Keratinocyte (primary cell): ENCODE results near the gene GP5. TPM values are rescaled to one million over a fixed set of nuclear protein-coding genes. Genes with fewer than 3 reads are reported as not detected.

ENCODE experiments used
- DNase-seq: peaks from one replicate; pipeline ENCODE4 v3.0.0-alpha.2; 2011; ENCODE audit warnings: low read depth, missing footprints, low spot score
- FAIRE-seq: peaks from 2 replicates; lab custom pipeline; 2011; peaks lifted over from hg19 to GRCh38; lab: Jason Lieb, UNC
- H2AFZ ChIP-seq: 2 replicates; pipeline ENCODE4 v1.6.0; 2012; ENCODE audit warnings: low read length, control low read depth, inconsistent platforms; ENCODE audit not compliant: control insufficient read depth
- H3K27ac ChIP-seq: 2 replicates; pipeline ENCODE4 v1.5.1; 2011; ENCODE audit warnings: low read length; ENCODE audit not compliant: control insufficient read depth, insufficient read depth
- H3K27me3 ChIP-seq: 3 replicates; pipeline ENCODE4 v1.6.0; 2011; ENCODE audit warnings: low read length; ENCODE audit not compliant: control insufficient read depth, insufficient read depth; ENCODE audit errors: extremely low read depth
- H3K36me3 ChIP-seq, 2 experiments: 2 replicates in 1 of 2; 3 replicates in 1 of 2; pipeline ENCODE4 v1.5.1; 2011; ENCODE audit warnings: low read length in 2 of 2, mild to moderate bottlenecking in 1 of 2; ENCODE audit not compliant: control insufficient read depth in 2 of 2, insufficient read depth in 2 of 2; ENCODE audit errors: extremely low read depth in 1 of 2
- H3K4me1 ChIP-seq: 3 replicates; pipeline ENCODE4 v1.5.1; 2011; ENCODE audit warnings: low read length; ENCODE audit not compliant: control insufficient read depth, insufficient read depth; ENCODE audit errors: extremely low read depth
- H3K4me2 ChIP-seq: 3 replicates; pipeline ENCODE4 v1.6.0; 2011; ENCODE audit warnings: low read depth, low read length; ENCODE audit not compliant: control insufficient read depth, insufficient read depth; ENCODE audit errors: extremely low read depth
- H3K4me3 ChIP-seq, 3 experiments: fragments of 200-600 bp in 1 of 3; sonication (generic) in 1 of 3; 2 replicates in 2 of 3; 3 replicates in 1 of 3; pipeline ENCODE4 v1.5.1; 2011 to 2016; ENCODE audit warnings: low read length in 3 of 3, mild to moderate bottlenecking in 3 of 3, control low read depth in 2 of 3, inconsistent platforms in 1 of 3, low read depth in 1 of 3, mixed read lengths in 1 of 3, mixed run types in 1 of 3, moderate library complexity in 1 of 3; ENCODE audit not compliant: control insufficient read depth in 2 of 3, insufficient read depth in 2 of 3; ENCODE audit errors: extremely low read depth in 1 of 3
- H3K79me2 ChIP-seq: 2 replicates; pipeline ENCODE4 v1.6.0; 2012; ENCODE audit warnings: low read length; ENCODE audit not compliant: control insufficient read depth, insufficient read depth
- H3K9ac ChIP-seq: 3 replicates; pipeline ENCODE4 v1.6.0; 2011; ENCODE audit warnings: low read length; ENCODE audit not compliant: control insufficient read depth, insufficient read depth; ENCODE audit errors: extremely low read depth
- H3K9me1 ChIP-seq: 3 replicates; pipeline ENCODE4 v1.6.0; 2011; ENCODE audit warnings: low read length; ENCODE audit not compliant: control insufficient read depth, insufficient read depth; ENCODE audit errors: extremely low read depth
- H3K9me3 ChIP-seq: 2 replicates; pipeline ENCODE4 v1.5.1; 2012; ENCODE audit warnings: low read depth, low read length; ENCODE audit not compliant: control insufficient read depth
- H4K20me1 ChIP-seq: 3 replicates; pipeline ENCODE4 v1.6.0; 2011; ENCODE audit warnings: low read length; ENCODE audit not compliant: control insufficient read depth, insufficient read depth; ENCODE audit errors: extremely low read depth
- EZH2 ChIP-seq: IDR thresholded peaks from one replicate; pipeline ENCODE4 v1.6.1; 2012; ENCODE audit warnings: inconsistent platforms, mild to moderate bottlenecking, low read length, moderate library complexity
- dilution Hi-C: fragments of 300-500 bp; cut with MboI; formaldehyde crosslinking; loops from one replicate; pipeline ENCODE4 v1.7.0; 2020; ENCODE audit warnings: low sequenced_read_pairs; ENCODE audit not compliant: extremely low pct_ligation_motif_present
- polyA plus RNA-seq, 5 experiments: library from polyadenylated mRNA; depleted of rRNA in 3 of 5; stranded (reverse) in 3 of 5; stranded (forward) in 1 of 5; unstranded in 1 of 5; fragments of >200 nt; gene quantifications; 1 replicate in 1 of 5; 2 replicates in 3 of 5; 3 replicates in 1 of 5; pipeline versions ENCODE4 v1.2.1 to v1.2.3, GENCODE V29; 2011 to 2012; ENCODE audit warnings: missing spikeins in 2 of 5, low read depth in 1 of 5, low replicate concordance in 1 of 5
- TF ChIP-seq, protein P1 (sequence below), 3 experiments: IDR thresholded peaks in 1 of 3; conservative IDR thresholded peaks in 1 of 3; optimal IDR thresholded peaks in 1 of 3; 2 replicates in 2 of 3; 3 replicates in 1 of 3; pipeline versions ENCODE3 to v1.5.1; 2011; ENCODE audit warnings: low read length in 3 of 3, mild to moderate bottlenecking in 3 of 3, moderate library complexity in 2 of 3, control low read depth in 1 of 3, inconsistent platforms in 1 of 3; ENCODE audit not compliant: insufficient read depth in 2 of 3; ENCODE audit errors: extremely low read depth in 1 of 3

The GP5 gene
- polyA plus RNA-seq, 1 donor (not counting 4 experiments of a cell fraction or from before 2014, with no cell fraction given), result 0.04 TPM

GRCh38 chr3:194352667-194353246, 46.3 kb downstream of the GP5 start:
- TF ChIP-seq, protein P1, sequence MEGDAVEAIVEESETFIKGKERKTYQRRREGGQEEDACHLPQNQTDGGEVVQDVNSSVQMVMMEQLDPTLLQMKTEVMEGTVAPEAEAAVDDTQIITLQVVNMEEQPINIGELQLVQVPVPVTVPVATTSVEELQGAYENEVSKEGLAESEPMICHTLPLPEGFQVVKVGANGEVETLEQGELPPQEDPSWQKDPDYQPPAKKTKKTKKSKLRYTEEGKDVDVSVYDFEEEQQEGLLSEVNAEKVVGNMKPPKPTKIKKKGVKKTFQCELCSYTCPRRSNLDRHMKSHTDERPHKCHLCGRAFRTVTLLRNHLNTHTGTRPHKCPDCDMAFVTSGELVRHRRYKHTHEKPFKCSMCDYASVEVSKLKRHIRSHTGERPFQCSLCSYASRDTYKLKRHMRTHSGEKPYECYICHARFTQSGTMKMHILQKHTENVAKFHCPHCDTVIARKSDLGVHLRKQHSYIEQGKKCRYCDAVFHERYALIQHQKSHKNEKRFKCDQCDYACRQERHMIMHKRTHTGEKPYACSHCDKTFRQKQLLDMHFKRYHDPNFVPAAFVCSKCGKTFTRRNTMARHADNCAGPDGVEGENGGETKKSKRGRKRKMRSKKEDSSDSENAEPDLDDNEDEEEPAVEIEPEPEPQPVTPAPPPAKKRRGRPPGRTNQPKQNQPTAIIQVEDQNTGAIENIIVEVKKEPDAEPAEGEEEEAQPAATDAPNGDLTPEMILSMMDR (optimal IDR thresholded peaks at IDR 0.05 in 1 of 3, IDR thresholded peaks at IDR 0.05 in 1 of 3, conservative IDR thresholded peaks at IDR 0.05 in 1 of 3; ENCODE audit: extremely low read depth in 1 of 3, insufficient read depth in 2 of 3, low read length in 3 of 3), result no peak
- TF ChIP-seq EZH2, result no peak
- Histone ChIP-seq H3K9me3 (no peaks in the 10 kb centered on the region), H3K4me1 (no peaks in the 10 kb centered on the region), H3K27ac (no peak overlapping the region), H3K9ac (no peak overlapping the region), H3K36me3 (no peaks in the 10 kb centered on the region), H3K4me3 (no peak overlapping the region), H3K79me2 (no peaks in the 10 kb centered on the region), H4K20me1 (no peaks in the 10 kb centered on the region), H3K4me2 (no peak overlapping the region), H3K9me1 (no peaks in the 10 kb centered on the region), H2AFZ (no peak overlapping the region), H3K27me3 (peaks cover 5% of the 10 kb centered on the region)
- DNase-seq (no peak), FAIRE-seq (no peak)
- dilution Hi-C loops, result no loop called here

GRCh38 chr3:194351952-194352536, 47.0 kb downstream of the GP5 start:
- no peaks in the 10 kb centered on the region for H3K9me1 ChIP-seq
- DNase-seq (no peak), FAIRE-seq (no peak)
- dilution Hi-C loops, result no loop called here
- no peak overlapping the region for H3K27ac ChIP-seq
- no peaks in the 10 kb centered on the region for H3K4me1 ChIP-seq
- H3K27me3 ChIP-seq, result peaks cover 5% of the 10 kb centered on the region
- H3K9me3 ChIP-seq, result no peaks in the 10 kb centered on the region
- H3K4me3 ChIP-seq, result no peak overlapping the region
- H4K20me1 ChIP-seq, result no peaks in the 10 kb centered on the region
- no peak for TF ChIP-seq EZH2
- TF ChIP-seq, protein P1 (optimal IDR thresholded peaks at IDR 0.05 in 1 of 3, IDR thresholded peaks at IDR 0.05 in 1 of 3, conservative IDR thresholded peaks at IDR 0.05 in 1 of 3; ENCODE audit: extremely low read depth in 1 of 3, insufficient read depth in 2 of 3, low read length in 3 of 3), result no peak
- H3K4me2 ChIP-seq, result no peak overlapping the region
- no peak overlapping the region for H3K9ac ChIP-seq
- H3K36me3 ChIP-seq, result no peaks in the 10 kb centered on the region
- no peak overlapping the region for H2AFZ ChIP-seq
- no peaks in the 10 kb centered on the region for H3K79me2 ChIP-seq
